Heart left ventricle (tissue), 16 donors: ENCODE measurements around the gene CALCOCO1. TPM values are rescaled to one million over a fixed set of nuclear protein-coding genes. Genes with fewer than 3 reads are reported as not detected.

Source experiments
- ATAC-seq, 4 donors: fragments of 200-7000 bp; cut with Tn5 transposase; one replicate each; pipeline ENCODE4 v1.9.1; 2020 to 2022; ENCODE audit warnings: moderate library complexity in 4 of 4, mild to moderate bottlenecking in 3 of 4, moderate number of reproducible peaks in 1 of 4
- DNase-seq, 5 donors: peaks; one replicate each; pipeline ENCODE4 v3.0.0-alpha.2; 2020
- H3K27ac ChIP-seq, 12 donors: fragments of 200-600 bp; sonication (generic) in 4 of 12; one replicate each; pipeline versions ENCODE4 v1.5.0 to v1.8.0; 2016 to 2022; ENCODE audit warnings: mild to moderate bottlenecking in 2 of 12
- H3K27me3 ChIP-seq, 9 donors: fragments of 200-600 bp; sonication (generic) in 2 of 9; one replicate each; pipeline versions ENCODE4 v1.5.1 to v1.8.0; 2016 to 2022; ENCODE audit warnings: mild to moderate bottlenecking in 3 of 9
- H3K36me3 ChIP-seq, 9 donors: fragments of 200-600 bp; sonication (generic) in 2 of 9; one replicate each; pipeline versions ENCODE4 v1.5.0 to v1.8.0; 2018 to 2022; ENCODE audit warnings: mild to moderate bottlenecking in 2 of 9
- H3K4me1 ChIP-seq, 12 donors: fragments of 200-600 bp; sonication (generic) in 4 of 12; one replicate each; pipeline versions ENCODE4 v1.5.0 to v1.8.0; 2016 to 2022; ENCODE audit warnings: mild to moderate bottlenecking in 3 of 12
- H3K4me3 ChIP-seq, 12 donors: fragments of 200-600 bp; sonication (generic) in 4 of 12; one replicate each; pipeline versions ENCODE4 v1.5.0 to v1.8.0; 2017 to 2022; ENCODE audit warnings: mild to moderate bottlenecking in 9 of 12, moderate library complexity in 4 of 12
- H3K9me3 ChIP-seq, 12 donors: fragments of 200-600 bp; sonication (generic) in 4 of 12; one replicate each; pipeline versions ENCODE4 v1.5.0 to v1.8.0; 2016 to 2022; ENCODE audit warnings: mild to moderate bottlenecking in 1 of 12
- POLR2A ChIP-seq, 2 donors: fragments of 450-650 bp; IDR thresholded peaks; one replicate each; pipeline ENCODE4 v1.6.1; 2017; ENCODE audit warnings: antibody characterized with exemption in 2 of 2, mild to moderate bottlenecking in 2 of 2, moderate library complexity in 2 of 2
- WGBS, 4 donors: extraction: QIAGEN DNeasy Blood & Tissue Kit in 2 of 4; methylation state at CpG; one replicate each; pipeline versions ENCODE4 v1.1.5 to v1.1.7; 2013 to 2018; 5-methylcytosine and 5-hydroxymethylcytosine counted together
- intact Hi-C, 10 donors: fragments of 100-400 bp; cut with DNase I; formaldehyde crosslinking; loops; one replicate each; pipeline versions ENCODE4 v1.11.1 to v1.14.2; 2022
- polyA plus RNA-seq, 2 donors: library from polyadenylated mRNA; stranded (reverse); fragments of 200-250 nt; gene quantifications; one replicate each; pipeline ENCODE4 v1.2.3, GENCODE V29; 2013
- total RNA-seq, 9 donors: library from RNA; depleted of rRNA in 2 of 9; stranded (reverse); fragments of >200 nt in 2 of 9; fragmentation: NEBNext Ultra II Directional in 3 of 9; extraction: Animal tissue kit (Norgen Biotek cat#: 25700) in 3 of 9; gene quantifications; one replicate each; pipeline versions ENCODE4 v1.1.0 to v1.2.4, GENCODE V29; 2016 to 2023
- TF ChIP-seq, protein P1 (sequence below), 12 donors: fragments of 200-600 bp; sonication (generic) in 4 of 12; IDR thresholded peaks; one replicate each; pipeline versions ENCODE4 v1.5.0 to v1.8.0; 2018 to 2022; ENCODE audit warnings: antibody characterized with exemption in 12 of 12, mild to moderate bottlenecking in 5 of 12
- donor health status: ischemic (EF 13 %, LVEDD 7.1; RV severe dilation, severe dysfunction).
- donor health status: healthy with polysubstance abuse.
- donor health status: DM: no; HTN: yes; CAD: no.
- donor health status: DM: no; HTN: no; CAD: no.
- donor health status: ischemic (EF 25% LVEDD 6.9; RV normal size, moderate dysfunction).
- donor health status: ischemic (EF 25% LVEDD 5.7; RV mildly dilated, moderate dysfunction).
- donor health status: healthy.
- donor health status: DM: yes; HTN: yes; CAD: no.
- donor health status: ischemic (EF 35%, LVEDD 5.7; RV mildly dilated, moderate dysfunction).
- donor health status: nonischemic (EF 11% LVEDD 7.7; RV severe dilation, severe dysfunction).
- donor health status: DM: yes; HTN: yes; CAD: no.
- donor health status: PGD.
- donor health status: ischemic (EF 29% LVEDD 5.4; RV normal size, mild dysfunction).
- donor health status: nonischemic (EF 23%, LVEDD 6.1; RV moderate dilation, normal function).

Gene CALCOCO1
- total and polyA plus RNA-seq, 11 donors = 86.7 to 352 (median 197) TPM

DNA sequence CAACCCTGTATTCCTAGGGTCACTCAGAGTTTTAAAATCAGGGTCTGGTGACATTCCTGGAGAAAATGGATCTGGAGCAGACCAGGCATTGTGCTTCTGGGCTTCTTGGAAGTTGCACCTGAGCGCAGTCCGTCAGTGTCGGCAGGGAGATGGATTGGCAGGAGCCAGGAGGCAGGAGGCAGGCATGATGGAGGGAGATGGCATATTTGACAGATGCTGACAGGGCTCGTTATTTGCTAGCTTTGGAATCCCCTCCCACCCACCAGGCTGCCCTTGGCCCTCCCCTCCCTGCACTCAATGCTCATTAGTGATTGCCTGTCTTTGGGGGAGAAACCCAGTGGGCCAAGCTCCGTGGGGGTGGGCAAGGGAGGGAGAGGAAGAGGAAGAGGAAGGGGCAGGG is 19.8 kb upstream of the CALCOCO1 start:
- H3K4me3 ChIP-seq = peak overlapping the region in 2 of 12 donors; percentile 7 to 18
- 30 to 57% (median 49%) methylated on average over 5 of the region's 5 CpGs for WGBS, 4 donors
- no peak overlapping the region for H3K27ac ChIP-seq
- TF ChIP-seq POLR2A (IDR thresholded peaks at IDR 0.05) = no peak
- TF ChIP-seq, protein P1, sequence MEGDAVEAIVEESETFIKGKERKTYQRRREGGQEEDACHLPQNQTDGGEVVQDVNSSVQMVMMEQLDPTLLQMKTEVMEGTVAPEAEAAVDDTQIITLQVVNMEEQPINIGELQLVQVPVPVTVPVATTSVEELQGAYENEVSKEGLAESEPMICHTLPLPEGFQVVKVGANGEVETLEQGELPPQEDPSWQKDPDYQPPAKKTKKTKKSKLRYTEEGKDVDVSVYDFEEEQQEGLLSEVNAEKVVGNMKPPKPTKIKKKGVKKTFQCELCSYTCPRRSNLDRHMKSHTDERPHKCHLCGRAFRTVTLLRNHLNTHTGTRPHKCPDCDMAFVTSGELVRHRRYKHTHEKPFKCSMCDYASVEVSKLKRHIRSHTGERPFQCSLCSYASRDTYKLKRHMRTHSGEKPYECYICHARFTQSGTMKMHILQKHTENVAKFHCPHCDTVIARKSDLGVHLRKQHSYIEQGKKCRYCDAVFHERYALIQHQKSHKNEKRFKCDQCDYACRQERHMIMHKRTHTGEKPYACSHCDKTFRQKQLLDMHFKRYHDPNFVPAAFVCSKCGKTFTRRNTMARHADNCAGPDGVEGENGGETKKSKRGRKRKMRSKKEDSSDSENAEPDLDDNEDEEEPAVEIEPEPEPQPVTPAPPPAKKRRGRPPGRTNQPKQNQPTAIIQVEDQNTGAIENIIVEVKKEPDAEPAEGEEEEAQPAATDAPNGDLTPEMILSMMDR (IDR thresholded peaks at IDR 0.05) = no peak
- DNase-seq = no peak
- peaks cover 0 to 75% (median 14%) of the 10 kb centered on the region in 9 donors for H3K27me3 ChIP-seq
- H3K36me3 ChIP-seq = no peaks in the 10 kb centered on the region
- H3K9me3 ChIP-seq = no peaks in the 10 kb centered on the region
- peaks cover 0 to 27% (median 17%) of the 10 kb centered on the region in 12 donors for H3K4me1 ChIP-seq
- intact Hi-C loops = loop anchor here in 5 of 10 donors (2.0 to 10.0 kb wide), 4 partner anchors 200 to 212 kb away; no protein-coding TSS in a partner anchor
- ATAC-seq = peak in 1 of 4 donors; percentile 6

GRCh38 chr12:53746592-53747092 is 19.4 kb upstream of the CALCOCO1 start:
- no peak for TF ChIP-seq POLR2A (IDR thresholded peaks at IDR 0.05)
- TF ChIP-seq, protein P1 (IDR thresholded peaks at IDR 0.05) = peak; percentile 99 to 100 (median 100)
- Histone ChIP-seq H3K27ac (no peak overlapping the region), H3K9me3 (no peaks in the 10 kb centered on the region), H3K36me3 (no peaks in the 10 kb centered on the region), H3K27me3 (peaks cover 0 to 71% (median 17%) of the 10 kb centered on the region in 9 donors), H3K4me3 (peak overlapping the region in 2 of 12 donors; percentile 7 to 18), H3K4me1 (peaks cover 0 to 24% (median 14%) of the 10 kb centered on the region in 12 donors)
- ATAC-seq (peak; percentile 84 to 92 (median 88)), DNase-seq (peak; percentile 91 to 95 (median 93))
- intact Hi-C loops = loop anchor here in 7 of 10 donors (1.0 to 10.0 kb wide), 6 partner anchors 44 to 212 kb away; no protein-coding TSS in a partner anchor
- 1 to 2% (median 1%) methylated on average over 13 to 20 of the region's 20 CpGs for WGBS, 4 donors

DNA sequence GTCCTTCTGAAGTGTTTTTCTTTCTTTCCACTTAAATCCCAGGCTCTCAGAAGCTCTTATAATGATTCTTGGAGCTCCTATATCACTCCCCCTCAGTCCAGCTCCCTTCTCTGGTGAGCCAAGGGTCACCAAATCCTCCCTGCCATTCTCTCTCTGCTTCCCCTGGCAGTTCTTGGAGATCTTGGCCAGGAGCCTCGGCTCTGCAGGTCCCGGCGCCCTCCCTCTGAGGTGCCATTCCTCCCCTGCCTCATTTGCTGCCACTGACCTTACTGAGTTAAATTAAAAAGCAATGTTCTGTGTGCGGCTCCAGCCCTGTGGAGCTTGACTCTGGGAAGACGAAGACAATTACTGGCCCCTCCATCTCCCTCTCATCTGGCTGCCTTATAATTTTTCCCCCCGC is 17.5 kb upstream of the CALCOCO1 start:
- 59 to 70% (median 69%) methylated on average over 6 of the region's 6 CpGs for WGBS, 4 donors

GRCh38 chr12:53744130-53744441 is 16.8 kb upstream of the CALCOCO1 start:
- Histone ChIP-seq H3K9me3 (no peaks in the 10 kb centered on the region), H3K27me3 (peaks cover 0 to 71% (median 29%) of the 10 kb centered on the region in 9 donors), H3K4me3 (no peak overlapping the region), H3K4me1 (peaks cover 0 to 22% (median 11%) of the 10 kb centered on the region in 12 donors), H3K36me3 (no peaks in the 10 kb centered on the region), H3K27ac (no peak overlapping the region)
- ATAC-seq = no peak
- WGBS, 4 donors = 85 to 100% (median 87%) methylated on average over 1 of the region's 1 CpG
- intact Hi-C loops = loop anchor here in 6 of 10 donors (2.0 to 10.0 kb wide), 4 partner anchors 43 to 209 kb away; no protein-coding TSS in a partner anchor
- TF ChIP-seq, protein P1 (IDR thresholded peaks at IDR 0.05) = no peak
- no peak for TF ChIP-seq POLR2A (IDR thresholded peaks at IDR 0.05)
- no peak for DNase-seq

More for the DNA sequence above, 17.5 kb upstream of the CALCOCO1 start:
- intact Hi-C loops = loop anchor here in 7 of 10 donors (2.0 to 10.0 kb wide), 5 partner anchors 44 to 210 kb away; no protein-coding TSS in a partner anchor
- no peak overlapping the region for H3K4me3 ChIP-seq
- no peak for TF ChIP-seq POLR2A (IDR thresholded peaks at IDR 0.05)
- TF ChIP-seq, protein P1 (IDR thresholded peaks at IDR 0.05) = no peak
- peaks cover 0 to 16% (median 6%) of the 10 kb centered on the region in 12 donors for H3K4me1 ChIP-seq
- peaks cover 0 to 70% (median 27%) of the 10 kb centered on the region in 9 donors for H3K27me3 ChIP-seq
- no peak overlapping the region for H3K27ac ChIP-seq
- H3K36me3 ChIP-seq = no peaks in the 10 kb centered on the region
- DNase-seq (no peak), ATAC-seq (no peak)
- no peaks in the 10 kb centered on the region for H3K9me3 ChIP-seq
